ENCODE results near the gene SIX5.

DNA sequence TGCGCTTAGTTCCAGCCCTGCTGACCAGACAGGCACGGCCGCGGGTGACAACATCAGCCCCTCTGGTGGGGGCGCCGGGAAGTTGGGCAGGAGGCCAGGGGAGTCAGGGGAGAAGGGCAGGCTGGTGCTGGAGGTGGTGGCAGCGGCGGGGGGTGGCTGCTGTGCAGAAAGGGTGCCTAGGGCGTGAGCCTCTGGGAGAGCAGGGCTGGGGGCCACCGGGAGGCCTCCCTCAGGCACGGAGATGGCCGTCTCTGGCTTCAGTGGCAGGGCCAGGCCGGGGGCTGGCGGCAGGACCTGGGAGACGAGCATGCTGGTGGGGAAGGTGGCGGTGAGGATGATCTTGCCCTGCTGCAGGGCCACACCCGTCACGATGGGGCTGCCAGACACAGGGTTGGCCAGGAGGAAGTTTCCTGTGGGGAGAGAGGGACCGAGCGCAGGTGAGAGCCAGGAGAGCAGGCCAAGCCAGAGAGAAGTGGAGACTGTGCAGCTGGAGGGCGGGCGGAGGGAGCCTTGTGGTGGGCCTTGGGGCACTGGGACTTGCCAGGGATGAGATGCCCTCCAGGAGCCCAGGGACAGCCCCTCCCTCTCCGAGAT is 3.3 kb downstream of the SIX5 start:
- TF ChIP-seq, protein P1, sequence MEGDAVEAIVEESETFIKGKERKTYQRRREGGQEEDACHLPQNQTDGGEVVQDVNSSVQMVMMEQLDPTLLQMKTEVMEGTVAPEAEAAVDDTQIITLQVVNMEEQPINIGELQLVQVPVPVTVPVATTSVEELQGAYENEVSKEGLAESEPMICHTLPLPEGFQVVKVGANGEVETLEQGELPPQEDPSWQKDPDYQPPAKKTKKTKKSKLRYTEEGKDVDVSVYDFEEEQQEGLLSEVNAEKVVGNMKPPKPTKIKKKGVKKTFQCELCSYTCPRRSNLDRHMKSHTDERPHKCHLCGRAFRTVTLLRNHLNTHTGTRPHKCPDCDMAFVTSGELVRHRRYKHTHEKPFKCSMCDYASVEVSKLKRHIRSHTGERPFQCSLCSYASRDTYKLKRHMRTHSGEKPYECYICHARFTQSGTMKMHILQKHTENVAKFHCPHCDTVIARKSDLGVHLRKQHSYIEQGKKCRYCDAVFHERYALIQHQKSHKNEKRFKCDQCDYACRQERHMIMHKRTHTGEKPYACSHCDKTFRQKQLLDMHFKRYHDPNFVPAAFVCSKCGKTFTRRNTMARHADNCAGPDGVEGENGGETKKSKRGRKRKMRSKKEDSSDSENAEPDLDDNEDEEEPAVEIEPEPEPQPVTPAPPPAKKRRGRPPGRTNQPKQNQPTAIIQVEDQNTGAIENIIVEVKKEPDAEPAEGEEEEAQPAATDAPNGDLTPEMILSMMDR (conservative IDR thresholded peaks at IDR 0.05; ENCODE audit: low read length) = no peak
- TF ChIP-seq EZH2phosphoT487 (IDR thresholded peaks at IDR 0.05; ENCODE audit: borderline replicate concordance) = no peak

All from Loucy (cell line).